Mesenchymal stem cell (in vitro differentiated cells and primary cell): ENCODE measurements around the gene THADA.

Source experiments
- DNase-seq: peaks from one replicate; pipeline ENCODE4 v3.0.0-alpha.2; 2013
- H2AFZ ChIP-seq: one replicate; pipeline ENCODE4 v1.6.1; 2013; ENCODE audit warnings: low read depth, mild to moderate bottlenecking, control low read depth, inconsistent platforms, low read length, moderate library complexity
- H2AK5ac ChIP-seq: 2 replicates; pipeline ENCODE4 v1.6.1; 2013; ENCODE audit warnings: low read length, moderate library complexity, mild to moderate bottlenecking, inconsistent platforms; ENCODE audit not compliant: severe bottlenecking
- H2BK120ac ChIP-seq: one replicate; pipeline ENCODE4 v1.6.1; 2013; ENCODE audit warnings: low read depth, mild to moderate bottlenecking, inconsistent platforms, low read length, moderate library complexity
- H2BK12ac ChIP-seq, 2 experiments: one replicate each; pipeline ENCODE4 v1.6.1; 2013; ENCODE audit warnings: inconsistent platforms in 2 of 2, low read length in 2 of 2, mild to moderate bottlenecking in 2 of 2, moderate library complexity in 2 of 2, control low read depth in 1 of 2
- H2BK15ac ChIP-seq: one replicate; pipeline ENCODE4 v1.6.1; 2013; ENCODE audit warnings: mild to moderate bottlenecking, low read depth, inconsistent platforms; ENCODE audit not compliant: poor library complexity, severe bottlenecking
- H2BK5ac ChIP-seq: 2 replicates; pipeline ENCODE4 v1.6.1; 2013; ENCODE audit warnings: low read depth, mild to moderate bottlenecking, low read length, control low read depth, inconsistent platforms; ENCODE audit not compliant: poor library complexity, severe bottlenecking
- H3K14ac ChIP-seq, 2 experiments: one replicate each; pipeline ENCODE4 v1.6.1; 2013; ENCODE audit warnings: inconsistent platforms in 2 of 2, low read length in 2 of 2, control low read depth in 1 of 2, mild to moderate bottlenecking in 1 of 2, moderate library complexity in 1 of 2
- H3K18ac ChIP-seq, 2 experiments: one replicate each; pipeline ENCODE4 v1.6.1; 2013; ENCODE audit warnings: inconsistent platforms in 2 of 2, low read length in 2 of 2, control low read depth in 1 of 2, low read depth in 1 of 2, mild to moderate bottlenecking in 1 of 2
- H3K23ac ChIP-seq, 2 experiments: one replicate each; pipeline ENCODE4 v1.6.1; 2013; ENCODE audit warnings: inconsistent platforms in 2 of 2, low read length in 2 of 2, mild to moderate bottlenecking in 2 of 2, moderate library complexity in 2 of 2, control low read depth in 1 of 2
- H3K27ac ChIP-seq: 2 replicates; pipeline ENCODE4 v1.5.1; 2013; ENCODE audit warnings: mild to moderate bottlenecking, moderate library complexity, low read length, control low read depth, inconsistent platforms; ENCODE audit not compliant: poor library complexity, severe bottlenecking
- H3K27me3 ChIP-seq, 2 experiments: 2 replicates each; pipeline versions ENCODE4 v1.6.1 to v1.7.0; 2013; ENCODE audit warnings: low read length in 2 of 2, mild to moderate bottlenecking in 2 of 2, moderate library complexity in 2 of 2, control low read depth in 1 of 2, inconsistent platforms in 1 of 2; ENCODE audit not compliant: control insufficient read depth in 1 of 2, insufficient read depth in 1 of 2
- H3K36me3 ChIP-seq, 2 experiments: 2 replicates each; pipeline versions ENCODE4 v1.6.1 to v1.7.0; 2013; ENCODE audit warnings: low read length in 2 of 2, control low read depth in 1 of 2, inconsistent platforms in 1 of 2, low read depth in 1 of 2, mild to moderate bottlenecking in 1 of 2; ENCODE audit not compliant: insufficient read depth in 2 of 2, control insufficient read depth in 1 of 2
- H3K4ac ChIP-seq, 2 experiments: one replicate each; pipeline ENCODE4 v1.6.1; 2013; ENCODE audit warnings: inconsistent platforms in 2 of 2, low read length in 2 of 2, mild to moderate bottlenecking in 2 of 2, moderate library complexity in 2 of 2, control low read depth in 1 of 2, low read depth in 1 of 2
- H3K4me1 ChIP-seq: 2 replicates; pipeline ENCODE4 v1.6.1; 2013; ENCODE audit warnings: low read depth, low read length, control low read depth; ENCODE audit not compliant: control insufficient read depth, insufficient read depth
- H3K4me2 ChIP-seq: 2 replicates; pipeline ENCODE4 v1.6.1; 2013; ENCODE audit warnings: low read length, mild to moderate bottlenecking, inconsistent platforms; ENCODE audit not compliant: poor library complexity, severe bottlenecking
- H3K4me3 ChIP-seq, 2 experiments: 2 replicates each; pipeline versions ENCODE4 v1.5.1 to v1.7.0; 2013; ENCODE audit warnings: low read length in 2 of 2, mild to moderate bottlenecking in 2 of 2, control low read depth in 1 of 2, low read depth in 1 of 2; ENCODE audit not compliant: insufficient read depth in 1 of 2
- H3K79me1 ChIP-seq: replicated peaks from 2 replicates; pipeline ENCODE4 v1.6.1; 2013; ENCODE audit warnings: mild to moderate bottlenecking, control low read depth, low read length, inconsistent platforms; ENCODE audit not compliant: poor library complexity, severe bottlenecking
- H3K9ac ChIP-seq: 2 replicates; pipeline ENCODE4 v1.7.0; 2013; ENCODE audit warnings: mild to moderate bottlenecking, low read length, moderate library complexity
- H3K9me3 ChIP-seq: 2 replicates; pipeline ENCODE4 v1.7.0; 2013; ENCODE audit warnings: mild to moderate bottlenecking, low read length; ENCODE audit not compliant: control insufficient read depth
- H4K8ac ChIP-seq: one replicate; pipeline ENCODE4 v1.6.1; 2013; ENCODE audit warnings: inconsistent platforms, mild to moderate bottlenecking, low read length, moderate library complexity
- H4K91ac ChIP-seq: one replicate; pipeline ENCODE4 v1.6.1; 2013; ENCODE audit warnings: mild to moderate bottlenecking, low read length, inconsistent platforms
- WGBS: methylation state at CpG from one replicate; pipeline ENCODE4 v1.1.7; 2013; ENCODE audit warnings: mixed read lengths; 5-methylcytosine and 5-hydroxymethylcytosine counted together

The THADA gene

GRCh38 chr2:43417300-43417699 lies 178.5 kb downstream of the THADA start:
- Histone ChIP-seq H3K14ac (no peak overlapping the region), H4K91ac (no peak overlapping the region), H3K4me1 (no peaks in the 10 kb centered on the region), H3K27ac (no peak overlapping the region), H2AK5ac (no peak overlapping the region), H2BK120ac (no peak overlapping the region), H3K9me3 (no peaks in the 10 kb centered on the region), H3K79me1 (peaks cover 11% of the 10 kb centered on the region), H2BK5ac (no peak overlapping the region), H3K18ac (no peak overlapping the region), H2BK15ac (no peak overlapping the region), H3K4ac (no peak overlapping the region), H3K27me3 (no peaks in the 10 kb centered on the region), H3K9ac (no peak overlapping the region), H2BK12ac (peak overlapping the region in 1 of 2 experiments; percentile 18), H3K4me3 (no peak overlapping the region), H3K23ac (no peak overlapping the region), H4K8ac (no peak overlapping the region), H2AFZ (no peak overlapping the region), H3K36me3 (peaks cover 0 to 3% of the 10 kb centered on the region in 2 experiments), H3K4me2 (no peak overlapping the region)
- no CpG with 5 or more reads among the region's 1 CpG for WGBS
- DNase-seq = no peak

- Histone ChIP-seq H3K4me3 (no peak overlapping the region), H3K27ac (no peak overlapping the region), H4K91ac (peak overlapping the region; percentile 11), H2BK5ac (no peak overlapping the region), H3K4ac (no peak overlapping the region), H3K4me2 (no peak overlapping the region), H3K36me3 (peaks cover 0 to 3% of the 10 kb centered on the region in 2 experiments), H3K18ac (peak overlapping the region in 1 of 2 experiments; percentile 59), H3K9me3 (no peaks in the 10 kb centered on the region), H3K4me1 (no peaks in the 10 kb centered on the region), H3K14ac (no peak overlapping the region), H2BK15ac (peak overlapping the region; percentile 96), H3K79me1 (peaks cover 11% of the 10 kb centered on the region), H4K8ac (no peak overlapping the region), H2AFZ (no peak overlapping the region), H2BK12ac (peak overlapping the region; percentile 47 to 87), H2BK120ac (no peak overlapping the region), H3K27me3 (no peaks in the 10 kb centered on the region), H3K23ac (no peak overlapping the region), H3K9ac (no peak overlapping the region), H2AK5ac (peak overlapping the region; percentile 78)
- DNase-seq = no peak
- WGBS = 92% methylated on average over 6 of the region's 7 CpGs
These were observed 180.2 kb downstream of the THADA start for GRCh38 chr2:43415592-43415991.

- no peak overlapping the region for H4K8ac ChIP-seq
- no peak overlapping the region for H3K18ac ChIP-seq
- no peak overlapping the region for H2BK120ac ChIP-seq
- H3K36me3 ChIP-seq = peaks cover 0 to 3% of the 10 kb centered on the region in 2 experiments
- no peaks in the 10 kb centered on the region for H3K4me1 ChIP-seq
- H2AFZ ChIP-seq = no peak overlapping the region
- no peak overlapping the region for H3K23ac ChIP-seq
- 15% methylated on average over 1 of the region's 4 CpGs for WGBS
- H2AK5ac ChIP-seq = no peak overlapping the region
- no peak overlapping the region for H3K4me2 ChIP-seq
- DNase-seq = no peak
- no peak overlapping the region for H2BK12ac ChIP-seq
- H3K4me3 ChIP-seq = no peak overlapping the region
- peaks cover 11% of the 10 kb centered on the region for H3K79me1 ChIP-seq
- H3K9ac ChIP-seq = no peak overlapping the region
- H3K14ac ChIP-seq = no peak overlapping the region
- H3K27ac ChIP-seq = no peak overlapping the region
- H3K9me3 ChIP-seq = no peaks in the 10 kb centered on the region
- H3K27me3 ChIP-seq = no peaks in the 10 kb centered on the region
- H2BK5ac ChIP-seq = no peak overlapping the region
- no peak overlapping the region for H4K91ac ChIP-seq
- H2BK15ac ChIP-seq = no peak overlapping the region
- H3K4ac ChIP-seq = no peak overlapping the region
These were observed 181.2 kb downstream of the THADA start for GRCh38 chr2:43414586-43415135.

- Histone ChIP-seq H4K8ac (no peak overlapping the region), H3K4me3 (no peak overlapping the region), H3K4ac (no peak overlapping the region), H3K79me1 (peaks cover 10% of the 10 kb centered on the region), H3K4me2 (no peak overlapping the region), H2AK5ac (no peak overlapping the region), H2BK12ac (no peak overlapping the region), H2BK120ac (no peak overlapping the region), H3K9ac (no peak overlapping the region), H3K14ac (no peak overlapping the region), H2BK15ac (no peak overlapping the region), H3K27ac (no peak overlapping the region), H2BK5ac (no peak overlapping the region), H3K36me3 (peaks cover 0 to 3% of the 10 kb centered on the region in 2 experiments), H3K27me3 (no peaks in the 10 kb centered on the region), H2AFZ (no peak overlapping the region), H3K18ac (no peak overlapping the region), H3K9me3 (no peaks in the 10 kb centered on the region), H4K91ac (no peak overlapping the region), H3K23ac (no peak overlapping the region), H3K4me1 (no peaks in the 10 kb centered on the region)
- 100% methylated on average over 1 of the region's 2 CpGs for WGBS
- no peak for DNase-seq
These were observed 181.8 kb downstream of the THADA start for GRCh38 chr2:43414033-43414432.
